NCI-H524 (cell line): ENCODE data around the gene MTUS2.

Experiments
- DNase-seq, 2 experiments: peaks; one replicate each; lab custom pipeline; 2025; lab: John Stamatoyannopoulos, UW

MTUS2 gene

GRCh38 chr13:29526741-29527140 is 706.6 kb downstream of the MTUS2 start:
- DNase-seq = no peak

GRCh38 chr13:29527511-29527910 is 707.4 kb downstream of the MTUS2 start:
- DNase-seq = no peak

- DNase-seq = peak in 1 of 2 experiments; percentile 35
Observed at GRCh38 chr13:29527916-29528315, 707.8 kb downstream of the MTUS2 start.

- no peak for DNase-seq
Observed at GRCh38 chr13:29529754-29530153, 709.6 kb downstream of the MTUS2 start.

GRCh38 chr13:29530901-29531300 is 710.8 kb downstream of the MTUS2 start:
- no peak for DNase-seq

GRCh38 chr13:29532116-29532515 is 712.0 kb downstream of the MTUS2 start:
- DNase-seq = no peak

GRCh38 chr13:29532821-29533220 is 712.7 kb downstream of the MTUS2 start:
- no peak for DNase-seq

- DNase-seq = no peak
Observed at GRCh38 chr13:29534083-29534482, 713.9 kb downstream of the MTUS2 start.

GRCh38 chr13:29535663-29536655 is 715.8 kb downstream of the MTUS2 start:
- DNase-seq = no peak

GRCh38 chr13:29536853-29537252 is 716.7 kb downstream of the MTUS2 start:
- no peak for DNase-seq

- DNase-seq = no peak
Observed at GRCh38 chr13:29537736-29538651, 717.9 kb downstream of the MTUS2 start.

- DNase-seq = no peak
Observed at GRCh38 chr13:29538652-29539040, 718.5 kb downstream of the MTUS2 start.

GRCh38 chr13:29539856-29540255 is 719.7 kb downstream of the MTUS2 start:
- DNase-seq = no peak

- no peak for DNase-seq
Observed at GRCh38 chr13:29540334-29540733, 720.2 kb downstream of the MTUS2 start.

- DNase-seq = no peak
Observed at GRCh38 chr13:29540799-29541198, 720.7 kb downstream of the MTUS2 start.

- no peak for DNase-seq
Observed at GRCh38 chr13:29541400-29541799, 721.3 kb downstream of the MTUS2 start.

- DNase-seq = no peak
Observed at GRCh38 chr13:29542381-29542780, 722.2 kb downstream of the MTUS2 start.

GRCh38 chr13:29543230-29544215 is 723.4 kb downstream of the MTUS2 start:
- no peak for DNase-seq

GRCh38 chr13:29545988-29546387 is 725.8 kb downstream of the MTUS2 start:
- DNase-seq = no peak

GRCh38 chr13:29546662-29547061 is 726.5 kb downstream of the MTUS2 start:
- no peak for DNase-seq

- DNase-seq = peak in 1 of 2 experiments; percentile 32
Observed at GRCh38 chr13:29547153-29547552, 727.0 kb downstream of the MTUS2 start.
